NCI-H446 (cell line): ENCODE results near the gene HPCA.
"Not testable (repeated sequence)": the region's sequence is repeated elsewhere in the genome, so short reads cannot be mapped to it uniquely, and the experiment has no call there.

ENCODE experiments used
- DNase-seq, 2 experiments: peaks; one replicate each; lab custom pipeline; 2025; lab: John Stamatoyannopoulos, UW

HPCA gene

GRCh38 chr1:32902535-32902920 is 16.2 kb downstream of the HPCA start:
- DNase-seq, result no peak

DNA sequence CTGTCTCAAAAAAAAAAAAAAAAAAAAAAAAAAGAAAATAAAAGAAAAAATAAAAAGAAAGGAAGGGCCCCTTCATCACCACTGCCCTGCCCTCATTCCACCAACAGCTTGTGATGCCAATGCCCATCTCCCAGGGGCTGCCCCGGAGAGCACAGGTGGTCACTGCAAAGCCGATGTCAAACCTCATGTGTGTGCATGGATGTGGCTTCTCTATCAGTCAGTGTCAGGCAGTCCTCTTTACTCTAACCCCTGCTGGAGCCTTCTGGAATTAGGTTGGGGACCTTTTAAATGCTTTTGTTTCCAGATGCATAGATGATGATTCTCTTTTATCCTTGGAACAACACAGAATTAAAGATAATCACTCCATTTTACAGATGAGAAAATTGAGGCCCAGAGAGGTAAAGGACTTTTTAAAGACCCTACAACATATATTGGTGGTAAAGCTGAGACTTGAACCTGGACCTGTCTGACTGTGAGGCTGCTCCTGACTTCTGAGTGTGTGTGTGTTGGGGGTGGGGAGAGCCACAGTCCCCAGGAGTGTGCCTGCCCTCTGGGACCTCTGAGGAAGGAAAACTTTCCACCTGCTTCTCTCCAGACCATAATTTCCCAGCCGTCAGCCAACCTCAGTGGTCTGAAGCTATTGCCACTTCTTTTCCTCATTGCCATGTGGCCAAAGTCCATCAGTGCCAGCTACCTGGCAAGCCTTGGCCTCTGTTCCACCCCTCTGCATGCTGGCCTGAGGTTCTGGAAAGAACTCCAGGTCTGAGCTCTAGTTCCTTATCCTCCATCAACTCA is 17.9 kb downstream of the HPCA start:
- no peak for DNase-seq

GRCh38 chr1:32904797-32905196 is 18.5 kb downstream of the HPCA start:
- no peak for DNase-seq

- not testable (repeated sequence) for DNase-seq
These were observed 19.3 kb downstream of the HPCA start for GRCh38 chr1:32905588-32905987.

GRCh38 chr1:32906654-32907053 is 20.4 kb downstream of the HPCA start:
- DNase-seq, result no peak

DNA sequence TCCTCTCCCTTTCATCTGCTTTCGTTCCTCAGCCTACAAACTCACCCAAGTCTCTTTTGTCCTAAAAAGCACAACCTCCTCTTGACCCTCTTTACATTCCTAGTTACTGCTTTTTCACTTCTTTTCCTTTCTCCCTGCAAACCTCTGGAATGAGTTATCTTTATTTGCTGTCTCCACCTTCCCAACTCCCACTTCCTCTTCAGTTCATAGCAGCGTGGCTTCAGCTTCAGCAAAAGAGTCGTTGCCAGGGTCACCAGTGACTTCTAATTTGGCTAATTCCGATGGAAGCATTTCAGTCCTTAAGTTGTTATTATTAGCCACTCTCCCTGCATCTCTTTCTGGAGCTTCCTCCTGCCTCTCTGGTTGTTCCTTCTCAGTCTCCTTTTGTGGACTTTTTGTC is 21.1 kb downstream of the HPCA start:
- DNase-seq, result no peak

DNA sequence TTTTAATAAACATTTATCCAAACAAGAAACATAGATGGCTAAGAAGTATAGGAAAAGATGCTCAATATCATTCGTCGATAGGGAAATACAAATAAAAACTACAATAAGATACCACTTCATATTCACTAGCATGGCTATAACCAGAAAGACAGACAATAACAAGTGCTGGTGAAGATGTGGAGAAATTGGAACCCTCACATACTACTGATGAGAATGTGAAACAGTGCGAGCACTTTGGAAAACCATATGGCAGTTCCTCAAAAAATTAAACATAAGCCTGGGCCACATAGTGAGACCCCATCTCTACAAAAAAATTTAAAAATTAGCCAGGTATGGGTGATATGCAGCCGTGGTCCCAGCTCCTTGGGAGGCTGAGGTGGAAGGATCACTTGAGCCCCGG is 24.0 kb downstream of the HPCA start:
- DNase-seq, result no peak

DNA sequence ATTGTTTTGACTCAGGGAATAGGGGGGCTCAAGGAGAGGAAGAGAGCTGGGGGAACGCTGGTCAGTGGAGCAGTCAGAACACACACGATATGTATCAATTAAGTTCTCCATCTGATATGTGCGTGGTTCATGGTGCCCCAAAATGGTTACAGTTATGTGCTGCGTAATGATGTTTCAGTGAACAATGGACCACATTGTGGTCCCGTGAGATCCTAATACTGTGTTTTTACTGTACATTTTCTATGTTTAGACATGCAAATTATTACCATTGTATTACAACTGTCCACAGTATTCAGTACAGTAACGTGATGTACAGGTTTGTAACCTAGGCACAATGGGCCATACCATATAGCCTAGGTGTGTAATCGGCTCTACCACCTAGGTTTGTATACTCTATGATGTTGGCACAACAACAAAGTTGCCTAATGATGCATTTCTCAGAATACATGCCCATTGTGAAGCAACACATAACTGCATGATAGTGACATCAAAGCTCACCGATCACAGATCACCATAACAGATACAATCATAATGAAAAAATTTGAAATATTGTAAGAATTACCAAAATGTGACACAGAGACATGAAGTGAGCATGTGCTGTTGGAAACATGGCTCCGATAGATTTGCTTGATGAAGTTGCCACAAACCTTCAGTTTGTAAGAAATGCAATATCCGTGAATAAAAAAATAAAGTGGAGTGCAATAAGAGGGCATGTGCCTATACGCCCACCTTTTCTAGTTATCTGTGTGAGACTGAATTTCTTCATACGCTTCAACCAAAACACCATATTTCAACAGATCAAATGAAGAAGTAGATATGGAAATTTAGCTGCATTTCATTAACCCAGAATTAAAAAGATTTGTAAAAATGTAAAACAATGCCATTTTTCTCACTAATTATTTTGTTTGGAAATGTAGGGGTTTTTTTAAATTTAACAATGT is 29.7 kb downstream of the HPCA start:
- no peak for DNase-seq

DNA sequence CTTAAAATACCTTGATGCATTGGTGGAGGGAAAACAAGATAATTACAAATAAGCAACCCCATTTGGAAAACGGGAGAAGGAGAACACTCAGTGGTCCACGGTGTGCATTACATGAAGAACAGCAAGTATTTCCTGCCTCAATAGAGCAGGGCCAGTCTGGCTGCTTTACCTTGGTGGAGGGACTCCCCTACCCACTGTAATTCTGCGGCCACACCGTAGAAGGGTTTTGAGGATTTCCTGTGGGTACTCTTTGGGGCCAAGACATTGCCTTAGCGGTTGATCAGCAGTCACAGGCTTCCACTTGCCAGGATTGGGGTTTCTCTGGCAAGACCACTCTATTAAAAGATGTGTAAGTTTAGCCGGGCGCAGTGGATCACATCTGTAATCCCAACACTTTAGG is 31.2 kb downstream of the HPCA start:
- DNase-seq, result no peak

DNA sequence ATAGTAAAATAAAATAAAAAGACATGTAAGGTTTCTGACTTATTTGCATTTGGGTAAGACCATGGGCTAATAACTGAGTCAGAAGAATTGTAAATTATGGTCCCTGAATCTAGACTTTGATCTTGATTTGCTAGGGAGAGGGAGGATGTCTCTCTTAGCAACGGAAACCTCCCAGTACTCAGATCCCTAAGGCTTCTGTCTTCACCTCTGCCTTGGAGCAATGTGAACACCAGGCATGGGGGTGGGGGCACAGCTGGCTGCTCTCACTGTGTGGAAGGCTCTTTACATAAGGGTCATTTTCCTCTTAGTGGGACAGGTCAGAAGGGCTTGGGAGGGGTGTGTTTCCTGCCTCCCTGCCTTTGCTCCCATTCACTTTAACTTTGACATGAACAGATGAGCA is 31.9 kb downstream of the HPCA start:
- no peak for DNase-seq

DNA sequence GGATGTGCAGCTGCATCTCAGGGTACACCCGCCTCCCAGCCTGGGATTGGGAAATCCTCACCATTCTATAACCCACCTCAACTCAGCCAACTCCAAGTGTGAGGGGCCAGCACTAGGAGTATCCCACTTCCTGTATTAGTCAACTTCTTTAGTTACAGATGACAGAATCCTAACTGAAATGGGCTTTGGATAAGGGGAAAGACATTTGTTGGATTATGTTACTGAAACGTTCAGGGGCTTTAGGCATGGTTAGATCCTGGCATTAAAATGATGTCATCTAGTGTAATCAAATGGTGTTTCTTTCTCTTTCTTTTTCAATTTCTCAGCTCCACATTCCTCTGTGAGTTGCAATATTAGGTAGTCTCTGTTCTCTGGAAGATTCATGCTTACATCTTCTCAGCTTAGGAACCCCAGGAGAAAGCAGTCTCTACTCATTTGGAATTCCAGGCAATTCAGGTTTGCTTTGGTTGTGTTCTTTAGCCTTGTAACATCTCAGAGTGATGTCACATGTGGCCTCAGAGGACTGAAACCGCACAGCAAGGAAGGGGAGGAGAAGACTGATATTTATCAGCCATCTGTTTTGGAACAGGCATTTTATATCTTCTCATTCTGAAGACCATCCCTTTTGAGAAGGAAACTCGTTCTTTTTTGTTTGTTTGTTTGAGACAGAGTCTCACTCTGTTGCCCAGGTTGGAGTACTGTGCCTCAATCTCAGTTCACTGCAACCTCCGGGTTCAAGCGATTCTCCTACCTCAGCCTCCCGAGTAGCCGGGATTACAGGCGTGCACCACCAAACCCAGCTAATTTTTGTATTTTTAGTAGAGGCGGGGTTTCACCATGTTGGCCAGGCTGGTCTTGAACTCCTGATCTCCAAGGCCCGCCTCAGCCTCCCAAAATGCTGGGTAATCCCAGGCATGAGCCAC is 33.8 kb downstream of the HPCA start:
- no peak for DNase-seq

DNA sequence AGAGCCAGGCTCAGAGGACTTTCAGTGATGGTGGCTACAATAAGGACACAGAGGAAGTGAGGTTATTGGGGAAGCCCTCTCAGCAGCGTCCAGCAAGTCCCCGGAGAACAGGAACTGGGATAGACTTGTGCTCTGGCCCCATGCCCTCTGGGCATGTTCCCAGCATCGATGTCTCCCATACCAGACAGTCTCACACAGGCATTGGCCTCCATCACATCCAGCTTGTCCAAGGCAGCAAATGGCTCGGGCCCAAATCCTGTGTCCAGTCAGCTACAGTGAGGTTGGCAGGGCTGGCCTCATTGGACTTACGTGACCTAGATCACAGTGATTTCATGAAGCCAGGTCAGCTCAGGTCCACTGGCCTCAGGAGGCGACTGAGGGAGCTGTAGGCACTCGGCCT is 34.5 kb downstream of the HPCA start:
- DNase-seq, result no peak

DNA sequence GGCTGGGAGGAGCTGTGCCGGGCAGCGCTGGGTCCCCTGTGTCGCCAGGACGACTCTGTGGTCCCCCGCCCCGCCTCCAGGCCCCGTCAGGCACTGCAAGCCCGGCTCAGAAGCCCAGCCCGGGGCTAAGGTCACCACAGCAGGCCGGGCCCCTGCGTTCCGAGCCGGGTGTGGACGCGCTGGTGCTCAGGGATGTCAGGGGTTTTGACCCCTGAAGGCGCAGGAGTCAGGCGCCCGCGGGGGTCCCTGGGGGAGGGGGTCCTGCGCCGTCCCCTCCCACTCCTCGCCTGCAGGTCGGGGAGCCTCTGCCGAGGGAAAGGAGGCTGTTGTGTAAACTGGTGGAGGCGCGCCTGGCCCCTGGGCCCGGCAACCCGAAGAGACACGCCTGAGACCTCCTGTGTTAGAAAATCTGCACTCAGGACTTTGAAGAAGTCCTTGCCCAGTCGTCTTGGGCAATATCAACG is 38.6 kb downstream of the HPCA start:
- DNase-seq, result no peak

DNA sequence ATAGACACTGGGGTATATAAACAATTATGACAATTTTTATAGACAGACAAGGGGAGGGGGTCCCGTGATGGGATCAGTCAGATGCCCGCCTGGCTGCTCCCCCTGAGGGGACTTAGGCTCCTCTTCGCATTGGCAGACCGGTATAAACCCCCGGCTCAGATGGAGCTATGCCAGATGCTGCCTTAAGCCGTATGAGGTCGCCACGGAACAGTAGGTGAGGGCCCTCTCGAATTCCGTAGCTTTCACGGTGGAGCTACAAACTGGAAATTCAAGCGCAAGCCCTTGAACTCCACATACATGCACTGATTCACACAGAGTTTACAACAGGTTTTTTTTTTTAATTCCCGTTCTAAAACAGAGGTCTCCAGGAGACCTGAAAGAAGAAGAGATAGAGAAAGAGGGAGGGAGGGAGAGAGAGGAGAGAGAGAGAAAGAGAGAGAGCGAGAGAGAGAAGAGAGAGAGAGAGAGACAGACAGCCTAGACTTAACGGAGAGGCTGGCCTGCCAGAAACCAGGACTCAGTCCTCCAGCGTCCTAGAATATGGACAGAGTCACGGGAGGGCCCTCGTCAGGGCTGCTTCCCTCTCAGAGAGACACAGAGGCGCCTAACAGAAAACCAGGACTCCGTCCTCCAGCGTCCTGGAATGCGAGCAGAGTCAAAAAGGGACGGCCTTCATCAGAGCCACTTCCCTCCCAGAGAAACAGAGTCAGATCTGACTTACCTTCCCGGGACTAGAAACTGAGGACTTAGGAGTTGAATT is 39.3 kb downstream of the HPCA start:
- DNase-seq, result no peak

- DNase-seq, result no peak
These were observed 40.3 kb downstream of the HPCA start for GRCh38 chr1:32926562-32926961.

GRCh38 chr1:32927441-32927840 is 41.1 kb downstream of the HPCA start:
- DNase-seq, result no peak

DNA sequence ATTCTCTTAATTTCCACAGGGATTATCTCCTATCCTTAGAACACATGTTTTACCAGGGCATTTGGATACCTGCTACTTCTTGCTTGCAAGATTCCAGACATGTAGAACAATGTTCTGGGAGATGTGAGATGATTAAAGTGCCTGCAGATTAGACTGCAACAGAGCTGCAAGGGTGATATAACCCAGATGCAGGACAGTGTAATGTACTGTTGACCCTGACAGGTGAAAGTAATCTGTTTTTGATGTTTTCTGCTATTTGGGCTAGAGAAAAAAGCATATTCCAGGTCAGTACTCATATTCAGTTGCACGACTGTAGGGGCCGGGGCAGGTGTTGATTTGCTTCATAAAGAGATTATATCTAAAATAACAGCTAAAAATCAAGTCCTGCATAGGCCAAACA is 42.0 kb downstream of the HPCA start:
- DNase-seq, result no peak

GRCh38 chr1:32928715-32929114 is 42.4 kb downstream of the HPCA start:
- no peak for DNase-seq

DNA sequence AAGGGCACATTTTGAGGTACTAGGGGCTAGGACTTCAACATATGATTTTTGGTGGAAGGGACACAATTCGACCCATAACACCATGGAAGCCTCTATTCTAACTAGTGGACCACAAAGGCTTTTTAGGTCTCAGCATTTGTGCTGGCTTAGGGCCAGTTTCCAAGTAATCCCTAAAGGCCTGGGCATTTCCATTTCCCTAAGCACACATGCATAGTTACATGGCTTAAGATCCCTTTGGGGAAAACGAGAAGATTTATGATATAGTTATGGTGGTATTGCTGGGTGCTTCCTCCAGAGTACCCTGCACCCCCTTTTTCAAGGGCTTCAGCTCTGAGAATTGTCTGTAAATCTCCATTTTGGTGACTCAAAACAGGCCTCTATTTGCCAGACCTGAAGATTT is 43.1 kb downstream of the HPCA start:
- DNase-seq, result no peak

DNA sequence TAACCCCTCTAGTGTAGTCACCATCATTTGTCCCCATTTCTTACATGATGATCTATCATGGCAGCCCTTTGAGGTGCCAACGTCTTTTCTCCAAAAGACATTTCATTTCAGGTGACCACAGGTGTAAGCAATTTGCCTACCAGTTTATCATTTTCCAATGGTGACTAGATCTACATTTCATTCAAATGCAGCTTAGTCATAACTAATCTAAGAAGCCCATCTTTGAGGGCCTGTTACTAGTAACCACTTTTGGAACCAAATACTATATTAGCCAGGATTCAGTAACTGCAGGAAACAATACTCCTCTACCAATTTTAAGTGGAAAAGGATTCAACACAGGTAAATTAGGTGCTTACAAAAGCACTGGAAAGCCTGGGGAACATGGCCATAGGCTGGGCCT is 45.5 kb downstream of the HPCA start:
- DNase-seq, result no peak

DNA sequence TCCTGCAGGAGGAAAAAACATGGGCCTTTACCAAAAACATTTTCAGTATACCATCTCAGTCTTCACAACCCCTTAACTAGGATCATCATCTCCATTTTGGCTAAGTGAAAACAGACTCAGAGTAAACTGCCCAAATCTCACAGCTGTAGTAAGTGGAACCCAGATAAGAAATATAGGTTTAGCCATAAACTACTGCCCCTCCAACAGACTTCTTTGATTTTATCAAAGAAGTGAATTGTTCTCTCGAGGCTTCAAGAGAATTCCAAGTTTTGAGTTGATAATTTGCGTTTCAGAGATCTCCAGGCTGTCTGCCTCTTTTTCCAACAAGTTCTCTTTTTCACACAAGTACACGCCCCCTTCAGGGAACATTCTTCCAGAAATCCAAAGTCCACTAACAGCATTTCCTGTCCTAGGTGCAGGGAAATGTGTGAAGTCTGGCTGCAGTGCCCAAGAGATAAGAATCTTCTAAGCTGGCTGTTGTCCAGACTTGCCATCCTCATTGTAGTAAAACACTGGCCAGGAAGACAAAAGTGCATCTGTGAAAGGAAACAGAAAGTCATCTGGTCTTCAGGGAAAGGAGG is 47.5 kb downstream of the HPCA start:
- no peak for DNase-seq
